Measurements from ENCODE around the gene CUL9. TPM values are rescaled to one million over a fixed set of nuclear protein-coding genes. Genes with fewer than 3 reads are reported as not detected.

Gene CUL9
- total RNA-seq, 4 donors from 2014 or later = 21.5 to 46.6 (median 33.6) TPM

GRCh38 chr6:43256670-43257366, 74.8 kb downstream of the CUL9 start:
- peaks cover 0 to 48% (median 0%) of the 10 kb centered on the region in 4 donors for H3K27me3 ChIP-seq
- DNase-seq (ENCODE audit: extremely low spot score) = no peak
- no peak for TF ChIP-seq POLR2A (IDR thresholded peaks at IDR 0.05; ENCODE audit: low read depth)
- TF ChIP-seq POLR2AphosphoS5 (IDR thresholded peaks at IDR 0.05) = no peak
- no peak for TF ChIP-seq EP300 (IDR thresholded peaks at IDR 0.05)
- no peak for TF ChIP-seq CTCF (IDR thresholded peaks at IDR 0.05)
- intact Hi-C loops (cut with DNase I) = no loop called here
- H3K27ac ChIP-seq (replicated peaks in 1 of 4) = no peak overlapping the region
- H3K9me3 ChIP-seq = no peaks in the 10 kb centered on the region
- H3K36me3 ChIP-seq = no peaks in the 10 kb centered on the region
- no peaks in the 10 kb centered on the region for H3K4me1 ChIP-seq
- WGBS = 81% methylated on average over 6 of the region's 9 CpGs
- no peak overlapping the region for H3K4me3 ChIP-seq

GRCh38 chr6:43257367-43258145, 75.6 kb downstream of the CUL9 start:
- Histone ChIP-seq H3K36me3 (no peaks in the 10 kb centered on the region), H3K4me1 (no peaks in the 10 kb centered on the region), H3K9me3 (no peaks in the 10 kb centered on the region), H3K27ac (replicated peaks in 1 of 4) (no peak overlapping the region), H3K4me3 (no peak overlapping the region), H3K27me3 (peaks cover 0 to 40% (median 0%) of the 10 kb centered on the region in 4 donors)
- no peak for TF ChIP-seq POLR2AphosphoS5 (IDR thresholded peaks at IDR 0.05)
- TF ChIP-seq CTCF (IDR thresholded peaks at IDR 0.05) = no peak
- TF ChIP-seq EP300 (IDR thresholded peaks at IDR 0.05) = no peak
- no peak for TF ChIP-seq POLR2A (IDR thresholded peaks at IDR 0.05; ENCODE audit: low read depth)
- no peak for DNase-seq (ENCODE audit: extremely low spot score)
- WGBS = 80% methylated on average over 11 of the region's 12 CpGs
- intact Hi-C loops (cut with DNase I) = no loop called here

GRCh38 chr6:43258180-43258579, 76.2 kb downstream of the CUL9 start:
- intact Hi-C loops (cut with DNase I) = no loop called here
- H3K4me1 ChIP-seq = no peaks in the 10 kb centered on the region
- H3K27me3 ChIP-seq = peaks cover 0 to 34% (median 0%) of the 10 kb centered on the region in 4 donors
- TF ChIP-seq POLR2A (IDR thresholded peaks at IDR 0.05; ENCODE audit: low read depth) (no peak), CTCF (IDR thresholded peaks at IDR 0.05) (no peak), POLR2AphosphoS5 (IDR thresholded peaks at IDR 0.05) (no peak), EP300 (IDR thresholded peaks at IDR 0.05) (no peak)
- WGBS = 71% methylated on average over 4 of the region's 4 CpGs
- H3K36me3 ChIP-seq = no peaks in the 10 kb centered on the region
- H3K9me3 ChIP-seq = no peaks in the 10 kb centered on the region
- no peak overlapping the region for H3K27ac ChIP-seq (replicated peaks in 1 of 4)
- no peak for DNase-seq (ENCODE audit: extremely low spot score)
- no peak overlapping the region for H3K4me3 ChIP-seq

GRCh38 chr6:43258807-43259686, 77.1 kb downstream of the CUL9 start:
- DNase-seq (ENCODE audit: extremely low spot score) = no peak
- Histone ChIP-seq H3K27me3 (peaks cover 0 to 26% (median 0%) of the 10 kb centered on the region in 4 donors), H3K4me3 (no peak overlapping the region), H3K9me3 (no peaks in the 10 kb centered on the region), H3K27ac (replicated peaks in 1 of 4) (no peak overlapping the region), H3K4me1 (no peaks in the 10 kb centered on the region), H3K36me3 (no peaks in the 10 kb centered on the region)
- 92% methylated on average over 26 of the region's 30 CpGs for WGBS
- intact Hi-C loops (cut with DNase I) = no loop called here
- TF ChIP-seq CTCF (IDR thresholded peaks at IDR 0.05) (no peak), EP300 (IDR thresholded peaks at IDR 0.05) (no peak), POLR2A (IDR thresholded peaks at IDR 0.05; ENCODE audit: low read depth) (no peak)
